ENCODE results near the gene FAM228A. TPM values are rescaled to one million over a fixed set of nuclear protein-coding genes. Genes with fewer than 3 reads are reported as not detected.

The FAM228A gene
- total RNA-seq, 1 donor from 2014 or later: not detected

DNA sequence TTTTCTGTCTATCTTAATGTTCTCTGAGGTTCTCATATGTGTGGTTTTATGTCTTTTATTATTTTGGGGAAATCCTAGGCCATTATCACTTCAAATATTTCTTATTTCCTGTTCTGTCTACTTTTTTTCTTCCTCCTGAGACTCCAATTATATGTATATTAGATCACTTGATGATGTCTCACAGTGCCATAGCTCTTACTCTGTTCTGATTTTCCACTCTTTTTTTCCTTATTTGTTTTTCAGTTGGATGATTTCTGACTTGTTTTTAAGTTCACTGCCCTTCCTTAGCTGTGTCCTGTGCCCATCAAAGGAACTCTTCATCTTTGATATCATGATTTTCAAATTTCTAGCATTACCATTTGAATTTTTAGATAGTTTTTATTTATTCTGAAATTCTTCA is 27.5 kb upstream of the FAM228A start:
- no peaks in the 10 kb centered on the region for H3K27me3 ChIP-seq
- peaks cover 11% of the 10 kb centered on the region for H3K36me3 ChIP-seq
- H3K9me3 ChIP-seq (ENCODE audit: low read depth): peaks cover 13% of the 10 kb centered on the region
- Mint-ChIP-seq H3K36me3 (peaks cover 18% of the 10 kb centered on the region), H3K4me3 (no peak overlapping the region), H3K4me1 (no peaks in the 10 kb centered on the region), H3K27me3 (ENCODE audit: insufficient read depth, low read depth) (no peaks in the 10 kb centered on the region), H3K9me3 (peaks cover 13% of the 10 kb centered on the region), H3K27ac (no peak overlapping the region)
- TF ChIP-seq EZH2phosphoT487 (IDR thresholded peaks at IDR 0.05): no peak
- TF ChIP-seq, protein P1, sequence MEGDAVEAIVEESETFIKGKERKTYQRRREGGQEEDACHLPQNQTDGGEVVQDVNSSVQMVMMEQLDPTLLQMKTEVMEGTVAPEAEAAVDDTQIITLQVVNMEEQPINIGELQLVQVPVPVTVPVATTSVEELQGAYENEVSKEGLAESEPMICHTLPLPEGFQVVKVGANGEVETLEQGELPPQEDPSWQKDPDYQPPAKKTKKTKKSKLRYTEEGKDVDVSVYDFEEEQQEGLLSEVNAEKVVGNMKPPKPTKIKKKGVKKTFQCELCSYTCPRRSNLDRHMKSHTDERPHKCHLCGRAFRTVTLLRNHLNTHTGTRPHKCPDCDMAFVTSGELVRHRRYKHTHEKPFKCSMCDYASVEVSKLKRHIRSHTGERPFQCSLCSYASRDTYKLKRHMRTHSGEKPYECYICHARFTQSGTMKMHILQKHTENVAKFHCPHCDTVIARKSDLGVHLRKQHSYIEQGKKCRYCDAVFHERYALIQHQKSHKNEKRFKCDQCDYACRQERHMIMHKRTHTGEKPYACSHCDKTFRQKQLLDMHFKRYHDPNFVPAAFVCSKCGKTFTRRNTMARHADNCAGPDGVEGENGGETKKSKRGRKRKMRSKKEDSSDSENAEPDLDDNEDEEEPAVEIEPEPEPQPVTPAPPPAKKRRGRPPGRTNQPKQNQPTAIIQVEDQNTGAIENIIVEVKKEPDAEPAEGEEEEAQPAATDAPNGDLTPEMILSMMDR (IDR thresholded peaks at IDR 0.05): no peak
- TF ChIP-seq EZH2 (IDR thresholded peaks at IDR 0.05): no peak
- no peak overlapping the region for H2AFZ ChIP-seq (replicated peaks)
- H3F3A ChIP-seq (ENCODE audit: low read depth): no peaks in the 10 kb centered on the region
- no peaks in the 10 kb centered on the region for H3K4me1 ChIP-seq
- no peak overlapping the region for H3K9ac ChIP-seq
- no peak overlapping the region for H3K4me3 ChIP-seq
- H3K27ac ChIP-seq: no peak overlapping the region
- H3K4me2 ChIP-seq: no peak overlapping the region
- H4K20me1 ChIP-seq (ENCODE audit: low read depth): no peaks in the 10 kb centered on the region
- H3K79me2 ChIP-seq (ENCODE audit: low read depth): no peaks in the 10 kb centered on the region
- DNase-seq (ENCODE audit: low spot score): no peak

DNA sequence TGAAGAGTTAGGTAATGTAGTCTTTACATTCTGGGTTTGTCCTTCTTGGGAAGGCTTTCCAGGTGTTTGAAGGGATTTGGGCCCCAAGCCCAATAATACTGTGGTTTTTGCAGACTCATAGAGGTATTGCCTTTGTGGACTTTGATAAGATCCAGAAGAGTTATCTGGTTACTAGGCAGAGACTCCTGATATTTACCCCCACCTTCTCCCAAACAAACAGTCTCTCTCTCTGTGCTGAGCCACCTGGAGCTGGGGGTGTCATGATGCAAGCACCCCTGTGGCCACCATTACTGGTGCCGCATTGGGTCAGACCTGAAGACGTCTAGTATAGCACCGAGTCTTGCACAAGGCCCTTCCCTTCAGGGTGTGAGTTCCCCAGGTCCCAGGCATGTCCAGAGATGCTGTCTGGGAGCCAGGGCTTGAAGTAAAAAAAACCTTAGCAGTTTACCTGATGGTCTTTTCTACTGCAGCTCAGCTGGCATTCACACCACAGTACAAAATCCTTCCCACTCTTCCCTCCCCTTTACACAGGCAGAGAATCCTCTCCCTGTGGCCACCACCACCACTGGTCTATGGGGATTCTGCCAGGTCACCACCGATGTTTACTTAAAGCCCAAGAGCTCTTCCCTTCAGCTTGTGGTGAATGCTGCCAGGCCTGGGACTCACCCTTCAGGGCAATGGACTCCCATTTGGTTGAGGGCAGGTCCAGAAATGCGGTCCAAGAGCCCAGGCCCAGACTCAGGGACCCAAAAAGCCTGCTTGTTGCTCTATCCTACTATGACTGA is 22.2 kb upstream of the FAM228A start:
- no peaks in the 10 kb centered on the region for H4K20me1 ChIP-seq (ENCODE audit: low read depth)
- H3K4me1 Mint-ChIP-seq: no peaks in the 10 kb centered on the region
- H3K4me3 Mint-ChIP-seq: no peak overlapping the region

DNA sequence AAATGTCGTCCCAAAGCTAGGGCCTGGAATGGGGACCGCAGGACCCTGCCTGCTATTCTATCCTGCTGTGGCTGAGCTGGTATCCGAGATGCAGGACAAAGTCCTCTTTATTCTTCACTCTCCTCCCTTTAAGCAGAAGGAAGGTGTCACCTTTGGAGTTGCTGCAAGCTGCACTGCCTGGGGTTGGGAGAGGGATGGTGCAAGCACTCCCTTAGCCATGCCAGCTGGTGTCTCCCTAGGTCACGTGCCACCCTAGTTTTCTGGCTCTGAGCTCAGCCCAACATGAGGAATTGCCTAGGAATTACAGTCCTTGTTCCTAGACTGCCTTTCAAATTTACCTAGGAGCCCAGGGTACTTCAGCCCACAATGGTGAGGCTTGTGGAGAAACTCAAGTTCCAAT is 21.4 kb upstream of the FAM228A start:
- Mint-ChIP-seq H3K36me3 (peaks cover 12% of the 10 kb centered on the region), H3K27ac (no peak overlapping the region), H3K4me3 (no peak overlapping the region), H3K4me1 (no peaks in the 10 kb centered on the region), H3K27me3 (ENCODE audit: insufficient read depth, low read depth) (no peaks in the 10 kb centered on the region), H3K9me3 (peaks cover 7% of the 10 kb centered on the region)
- H2AFZ ChIP-seq (replicated peaks): no peak overlapping the region
- H4K20me1 ChIP-seq (ENCODE audit: low read depth): no peaks in the 10 kb centered on the region
- DNase-seq (ENCODE audit: low spot score): no peak
- no peaks in the 10 kb centered on the region for H3K79me2 ChIP-seq (ENCODE audit: low read depth)
- H3K27ac ChIP-seq: no peak overlapping the region
- no peak overlapping the region for H3K4me3 ChIP-seq
- no peak overlapping the region for H3K9ac ChIP-seq
- H3F3A ChIP-seq (ENCODE audit: low read depth): no peaks in the 10 kb centered on the region
- no peaks in the 10 kb centered on the region for H3K27me3 ChIP-seq
- no peaks in the 10 kb centered on the region for H3K36me3 ChIP-seq
- H3K4me1 ChIP-seq: no peaks in the 10 kb centered on the region
- no peaks in the 10 kb centered on the region for H3K9me3 ChIP-seq (ENCODE audit: low read depth)
- H3K4me2 ChIP-seq: no peak overlapping the region
- TF ChIP-seq EZH2phosphoT487 (IDR thresholded peaks at IDR 0.05) (no peak), EZH2 (IDR thresholded peaks at IDR 0.05) (no peak)
- TF ChIP-seq, protein P1 (IDR thresholded peaks at IDR 0.05): no peak

More for the DNA sequence above, 22.2 kb upstream of the FAM228A start:
- no peak for TF ChIP-seq EZH2phosphoT487 (IDR thresholded peaks at IDR 0.05)
- no peak for TF ChIP-seq EZH2 (IDR thresholded peaks at IDR 0.05)
- TF ChIP-seq, protein P1 (IDR thresholded peaks at IDR 0.05): no peak
- H3F3A ChIP-seq (ENCODE audit: low read depth): no peaks in the 10 kb centered on the region
- Mint-ChIP-seq H3K36me3 (peaks cover 10% of the 10 kb centered on the region), H3K9me3 (peaks cover 11% of the 10 kb centered on the region), H3K27ac (no peak overlapping the region), H3K27me3 (ENCODE audit: insufficient read depth, low read depth) (no peaks in the 10 kb centered on the region)
- no peaks in the 10 kb centered on the region for H3K4me1 ChIP-seq
- no peak overlapping the region for H3K4me2 ChIP-seq
- no peak overlapping the region for H3K9ac ChIP-seq
- H3K9me3 ChIP-seq (ENCODE audit: low read depth): peaks cover 4% of the 10 kb centered on the region
- no peaks in the 10 kb centered on the region for H3K27me3 ChIP-seq
- no peaks in the 10 kb centered on the region for H3K79me2 ChIP-seq (ENCODE audit: low read depth)
- no peak for DNase-seq (ENCODE audit: low spot score)
- H3K4me3 ChIP-seq: no peak overlapping the region
- H3K36me3 ChIP-seq: peaks cover 2% of the 10 kb centered on the region
- no peak overlapping the region for H3K27ac ChIP-seq
- no peak overlapping the region for H2AFZ ChIP-seq (replicated peaks)
